IPS-20b (cell line): ENCODE measurements around the gene BARHL1.

Experiments
- H3K27ac ChIP-seq: one replicate; pipeline ENCODE4 v1.5.1; 2013; ENCODE audit warnings: low read length
- H3K27me3 ChIP-seq: 2 replicates; pipeline ENCODE4 v1.6.1; 2013; ENCODE audit warnings: mild to moderate bottlenecking, low read length, inconsistent platforms; ENCODE audit not compliant: insufficient read depth
- H3K36me3 ChIP-seq: 2 replicates; pipeline ENCODE4 v1.6.1; 2013; ENCODE audit warnings: low read depth, mild to moderate bottlenecking, inconsistent platforms, low read length, moderate library complexity; ENCODE audit not compliant: insufficient read depth
- H3K4me1 ChIP-seq: 2 replicates; pipeline ENCODE4 v1.6.1; 2013; ENCODE audit warnings: mild to moderate bottlenecking, control low read depth, inconsistent platforms, low read length, moderate library complexity; ENCODE audit not compliant: insufficient read depth
- H3K4me3 ChIP-seq: 2 replicates; pipeline ENCODE4 v1.5.1; 2013; ENCODE audit warnings: mild to moderate bottlenecking, low read length, inconsistent platforms
- H3K9ac ChIP-seq: 2 replicates; pipeline ENCODE4 v1.6.1; 2013; ENCODE audit warnings: low read depth, mild to moderate bottlenecking, inconsistent platforms, low read length, moderate library complexity
- H3K9me3 ChIP-seq: 2 replicates; pipeline ENCODE4 v1.6.1; 2013; ENCODE audit warnings: mild to moderate bottlenecking, low read depth, low read length, inconsistent platforms; ENCODE audit not compliant: insufficient read depth

Gene BARHL1

GRCh38 chr9:132639322-132639721, 56.9 kb downstream of the BARHL1 start:
- no peaks in the 10 kb centered on the region for H3K9me3 ChIP-seq
- no peak overlapping the region for H3K4me3 ChIP-seq
- no peak overlapping the region for H3K9ac ChIP-seq
- H3K4me1 ChIP-seq, result no peaks in the 10 kb centered on the region
- no peak overlapping the region for H3K27ac ChIP-seq
- H3K36me3 ChIP-seq, result peaks cover 80% of the 10 kb centered on the region
- H3K27me3 ChIP-seq, result no peaks in the 10 kb centered on the region
